Globus pallidus (tissue), 1 donor: ENCODE results near the gene FGF14.

ENCODE experiments used
- DNase-seq: peaks from one replicate; pipeline ENCODE4 v3.0.0-alpha.2; 2015; ENCODE audit warnings: low spot score

FGF14 gene

GRCh38 chr13:102401766-102402165 is at the start of gene FGF14:
Gene FGF14 (minus strand): TSS chr13:102402048.
- no peak for DNase-seq

- no peak for DNase-seq
These were observed 41.4 kb upstream of the FGF14 start for GRCh38 chr13:102443249-102443648.

GRCh38 chr13:102441085-102441484 is 39.2 kb upstream of the FGF14 start:
- DNase-seq: no peak

- no peak for DNase-seq
These were observed 38.5 kb upstream of the FGF14 start for GRCh38 chr13:102440259-102440936.

GRCh38 chr13:102422690-102423089 is 20.8 kb upstream of the FGF14 start:
- DNase-seq: no peak

- DNase-seq: no peak
These were observed 3.8 kb upstream of the FGF14 start for GRCh38 chr13:102405499-102406100.

GRCh38 chr13:102402290-102402689 is 442 bp upstream of the FGF14 start:
- DNase-seq: peak; percentile 38

- DNase-seq: no peak
These were observed 583 bp downstream of the FGF14 start for GRCh38 chr13:102401265-102401664.

- DNase-seq: no peak
These were observed 1.1 kb downstream of the FGF14 start for GRCh38 chr13:102400675-102401145.

GRCh38 chr13:102399791-102400674 is 1.8 kb downstream of the FGF14 start:
- no peak for DNase-seq

GRCh38 chr13:102395939-102396338 is 5.9 kb downstream of the FGF14 start:
- no peak for DNase-seq

GRCh38 chr13:102395174-102395573 is 6.7 kb downstream of the FGF14 start:
- DNase-seq: no peak

GRCh38 chr13:102394158-102395053 is 7.4 kb downstream of the FGF14 start:
- peak; percentile 90 for DNase-seq

GRCh38 chr13:102392481-102393209 is 9.2 kb downstream of the FGF14 start:
- DNase-seq: no peak

- no peak for DNase-seq
These were observed 15.4 kb downstream of the FGF14 start for GRCh38 chr13:102386461-102386860.

- DNase-seq: no peak
These were observed 21.8 kb downstream of the FGF14 start for GRCh38 chr13:102380012-102380411.

GRCh38 chr13:102376318-102376717 is 25.5 kb downstream of the FGF14 start:
- no peak for DNase-seq

GRCh38 chr13:102374726-102375125 is 27.1 kb downstream of the FGF14 start:
- no peak for DNase-seq

- DNase-seq: no peak
These were observed 27.6 kb downstream of the FGF14 start for GRCh38 chr13:102374233-102374632.

- DNase-seq: no peak
These were observed 28.6 kb downstream of the FGF14 start for GRCh38 chr13:102373221-102373620.

- DNase-seq: no peak
These were observed 32.5 kb downstream of the FGF14 start for GRCh38 chr13:102369302-102369701.
